T-helper 1 cell treated with Interleukin-12 subunit alpha and Interleukin-12 subunit beta and Interleukin-4 antibody, amounts not matched to agents 30 μg/mL and 1 μg/mL, for 36 hours (primary cell): ENCODE results near the gene KPNB1.

Source experiments
- H3K27ac Mint-ChIP-seq: one replicate; pipeline ENCODE4 v1.8.0; 2021; ENCODE audit warnings: mild to moderate bottlenecking, mixed read lengths
- H3K27me3 Mint-ChIP-seq: one replicate; pipeline ENCODE4 v1.8.0; 2021; ENCODE audit warnings: low read depth, mixed read lengths
- H3K36me3 Mint-ChIP-seq: one replicate; pipeline ENCODE4 v1.8.0; 2021; ENCODE audit warnings: low read depth, mixed read lengths
- H3K4me1 Mint-ChIP-seq: one replicate; pipeline ENCODE4 v1.8.0; 2021; ENCODE audit warnings: low read depth, mixed read lengths
- H3K4me3 Mint-ChIP-seq: one replicate; pipeline ENCODE4 v1.8.0; 2021; ENCODE audit warnings: mild to moderate bottlenecking, moderate library complexity, mixed read lengths
- H3K9me3 Mint-ChIP-seq: one replicate; pipeline ENCODE4 v1.8.0; 2021; ENCODE audit warnings: mixed read lengths

Gene KPNB1

GRCh38 chr17:47716375-47716774, 66.7 kb downstream of the KPNB1 start:
- Mint-ChIP-seq H3K36me3 (no peaks in the 10 kb centered on the region), H3K27ac (peak overlapping the region; percentile 45), H3K4me3 (no peak overlapping the region), H3K9me3 (no peaks in the 10 kb centered on the region), H3K27me3 (no peaks in the 10 kb centered on the region), H3K4me1 (peaks cover 79% of the 10 kb centered on the region)

- Mint-ChIP-seq H3K36me3 (no peaks in the 10 kb centered on the region), H3K27ac (peak overlapping the region; percentile 31), H3K4me1 (peaks cover 78% of the 10 kb centered on the region), H3K27me3 (no peaks in the 10 kb centered on the region), H3K9me3 (no peaks in the 10 kb centered on the region), H3K4me3 (peak overlapping the region; percentile 21)
Observed at GRCh38 chr17:47717261-47717697, 67.6 kb downstream of the KPNB1 start.

DNA sequence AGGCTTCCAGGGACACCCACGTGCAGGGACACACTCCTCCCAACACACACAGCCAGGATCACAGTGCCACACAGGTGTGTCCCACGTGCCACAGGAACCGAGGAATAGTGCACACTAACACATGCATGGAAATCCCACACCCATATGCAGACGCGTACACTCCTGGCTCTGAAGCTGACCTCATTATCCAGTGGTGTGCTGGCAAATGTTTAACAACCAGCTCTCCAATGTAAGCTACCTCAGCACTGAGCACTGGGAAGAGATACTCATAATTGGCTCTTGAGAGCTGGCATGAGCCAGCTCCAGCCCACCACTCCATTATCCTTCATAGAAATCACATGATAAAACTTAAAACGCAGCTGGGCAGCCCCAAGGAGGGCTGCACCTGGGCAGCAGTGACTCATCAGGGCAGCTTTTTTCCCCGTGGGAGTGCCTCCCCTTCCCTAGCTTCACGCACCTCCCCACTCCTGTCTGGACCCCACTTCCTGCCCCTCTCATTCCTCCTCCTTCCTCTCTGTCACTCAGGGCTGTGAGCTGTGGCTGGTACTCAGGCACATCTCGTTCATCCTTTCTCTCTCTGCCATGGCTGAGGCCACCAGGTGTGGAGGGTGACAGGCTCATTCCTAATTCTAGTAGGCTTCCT, 68.4 kb downstream of the KPNB1 start:
- H3K4me3 Mint-ChIP-seq: peak overlapping the region; percentile 74
- H3K27ac Mint-ChIP-seq: peak overlapping the region; percentile 87

GRCh38 chr17:47718634-47719405, 69.1 kb downstream of the KPNB1 start:
- H3K27ac Mint-ChIP-seq: peak overlapping the region; percentile 87
- H3K27me3 Mint-ChIP-seq: no peaks in the 10 kb centered on the region
- H3K36me3 Mint-ChIP-seq: no peaks in the 10 kb centered on the region
- peaks cover 73% of the 10 kb centered on the region for H3K4me1 Mint-ChIP-seq
- peak overlapping the region; percentile 74 for H3K4me3 Mint-ChIP-seq
- H3K9me3 Mint-ChIP-seq: no peaks in the 10 kb centered on the region

More for the DNA sequence above, 68.4 kb downstream of the KPNB1 start:
- no peaks in the 10 kb centered on the region for H3K36me3 Mint-ChIP-seq
- H3K9me3 Mint-ChIP-seq: no peaks in the 10 kb centered on the region
- peaks cover 75% of the 10 kb centered on the region for H3K4me1 Mint-ChIP-seq
- H3K27me3 Mint-ChIP-seq: no peaks in the 10 kb centered on the region

DNA sequence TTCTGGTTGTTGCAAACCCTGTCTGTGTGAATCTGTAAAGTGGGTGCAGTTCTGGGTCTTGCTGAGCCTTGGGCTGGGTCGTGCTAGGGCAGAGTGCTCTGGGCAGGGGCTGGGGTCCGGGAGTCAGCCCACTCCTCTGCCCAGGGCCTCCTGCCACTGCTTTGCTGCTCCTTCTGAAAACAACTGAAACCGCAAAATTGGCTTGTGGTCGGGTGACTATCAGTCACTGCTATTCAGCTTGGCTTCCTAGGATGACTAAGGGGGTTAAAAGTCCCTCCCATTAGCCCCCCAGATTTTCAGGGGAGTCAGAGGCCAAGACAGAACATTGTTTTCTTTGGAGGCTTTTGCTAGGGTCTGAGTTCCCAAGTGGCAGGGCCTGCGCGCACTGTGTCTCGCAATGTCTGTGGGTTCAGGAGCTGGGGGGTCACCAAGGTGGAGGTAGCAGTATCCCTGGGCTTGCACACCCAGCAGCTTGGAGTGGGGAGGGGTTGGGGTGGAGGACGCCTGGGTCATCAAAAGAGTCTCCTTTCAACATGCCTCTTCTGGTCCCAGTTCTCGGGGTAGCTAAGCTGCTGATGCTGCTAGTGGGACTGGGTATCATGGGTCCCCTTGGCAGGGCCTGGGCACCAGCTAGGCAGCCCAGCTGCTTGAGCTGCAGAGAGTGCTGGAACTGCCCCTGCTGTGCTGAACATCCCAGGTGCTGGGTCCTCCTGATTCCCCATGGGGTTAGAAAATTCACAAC, 69.9 kb downstream of the KPNB1 start:
- Mint-ChIP-seq H3K9me3 (no peaks in the 10 kb centered on the region), H3K27ac (peak overlapping the region; percentile 87), H3K27me3 (no peaks in the 10 kb centered on the region), H3K4me3 (peak overlapping the region; percentile 74), H3K36me3 (no peaks in the 10 kb centered on the region), H3K4me1 (peaks cover 69% of the 10 kb centered on the region)

DNA sequence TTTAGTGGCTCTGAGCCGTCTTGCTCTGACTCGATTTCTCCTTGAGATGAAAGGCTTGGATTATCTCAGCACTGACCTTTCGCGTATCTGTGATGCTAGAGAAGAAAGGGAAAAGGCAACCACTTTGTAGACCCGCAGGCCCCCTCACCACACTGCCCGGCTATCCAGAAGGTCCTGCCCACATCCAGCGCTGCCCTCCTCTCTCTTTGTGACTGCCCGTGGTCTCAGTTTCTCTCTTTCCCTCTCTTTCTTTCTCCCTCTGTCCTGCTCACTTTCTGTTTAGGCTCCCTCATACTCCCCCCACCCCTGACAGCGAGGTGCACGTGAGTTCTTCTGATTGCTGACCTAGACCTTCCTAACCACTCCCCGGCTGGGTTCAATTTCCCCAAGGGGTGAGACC, 70.5 kb downstream of the KPNB1 start:
- H3K36me3 Mint-ChIP-seq: no peaks in the 10 kb centered on the region
- peaks cover 72% of the 10 kb centered on the region for H3K4me1 Mint-ChIP-seq
- peak overlapping the region; percentile 74 for H3K4me3 Mint-ChIP-seq
- no peaks in the 10 kb centered on the region for H3K27me3 Mint-ChIP-seq
- no peaks in the 10 kb centered on the region for H3K9me3 Mint-ChIP-seq
- H3K27ac Mint-ChIP-seq: peak overlapping the region; percentile 87

GRCh38 chr17:47720754-47721533, 71.2 kb downstream of the KPNB1 start:
- peaks cover 71% of the 10 kb centered on the region for H3K4me1 Mint-ChIP-seq
- no peaks in the 10 kb centered on the region for H3K9me3 Mint-ChIP-seq
- H3K27me3 Mint-ChIP-seq: no peaks in the 10 kb centered on the region
- peak overlapping the region; percentile 74 for H3K4me3 Mint-ChIP-seq
- peak overlapping the region; percentile 87 for H3K27ac Mint-ChIP-seq
- H3K36me3 Mint-ChIP-seq: no peaks in the 10 kb centered on the region

GRCh38 chr17:47721725-47722124, 72.0 kb downstream of the KPNB1 start:
- Mint-ChIP-seq H3K27me3 (no peaks in the 10 kb centered on the region), H3K4me3 (peak overlapping the region; percentile 74), H3K9me3 (no peaks in the 10 kb centered on the region), H3K36me3 (no peaks in the 10 kb centered on the region), H3K4me1 (peaks cover 72% of the 10 kb centered on the region), H3K27ac (peak overlapping the region; percentile 87)

DNA sequence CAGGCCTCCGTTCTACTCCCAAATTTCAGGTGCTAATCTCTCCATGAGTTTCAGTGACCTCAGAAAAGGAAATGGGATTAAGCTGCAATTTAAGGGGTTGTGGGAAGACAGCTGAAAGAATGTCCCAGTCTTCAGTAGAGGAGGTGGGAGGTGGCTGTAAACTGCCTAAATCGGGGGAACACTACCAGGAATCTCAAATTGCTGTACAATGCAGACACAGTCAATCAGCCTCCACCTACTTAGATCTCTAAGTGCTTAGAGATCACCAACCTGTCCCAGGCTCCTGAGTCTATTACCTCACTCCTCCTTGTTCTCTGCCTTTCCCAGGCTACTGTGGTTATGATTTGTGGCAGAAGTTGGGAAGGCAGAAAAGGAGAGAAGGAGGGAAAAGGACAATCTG, 75.0 kb downstream of the KPNB1 start:
- peak overlapping the region; percentile 7 for H3K4me3 Mint-ChIP-seq
- H3K9me3 Mint-ChIP-seq: no peaks in the 10 kb centered on the region
- peak overlapping the region; percentile 6 for H3K27ac Mint-ChIP-seq
- H3K4me1 Mint-ChIP-seq: peaks cover 69% of the 10 kb centered on the region
- H3K27me3 Mint-ChIP-seq: no peaks in the 10 kb centered on the region
- H3K36me3 Mint-ChIP-seq: no peaks in the 10 kb centered on the region

DNA sequence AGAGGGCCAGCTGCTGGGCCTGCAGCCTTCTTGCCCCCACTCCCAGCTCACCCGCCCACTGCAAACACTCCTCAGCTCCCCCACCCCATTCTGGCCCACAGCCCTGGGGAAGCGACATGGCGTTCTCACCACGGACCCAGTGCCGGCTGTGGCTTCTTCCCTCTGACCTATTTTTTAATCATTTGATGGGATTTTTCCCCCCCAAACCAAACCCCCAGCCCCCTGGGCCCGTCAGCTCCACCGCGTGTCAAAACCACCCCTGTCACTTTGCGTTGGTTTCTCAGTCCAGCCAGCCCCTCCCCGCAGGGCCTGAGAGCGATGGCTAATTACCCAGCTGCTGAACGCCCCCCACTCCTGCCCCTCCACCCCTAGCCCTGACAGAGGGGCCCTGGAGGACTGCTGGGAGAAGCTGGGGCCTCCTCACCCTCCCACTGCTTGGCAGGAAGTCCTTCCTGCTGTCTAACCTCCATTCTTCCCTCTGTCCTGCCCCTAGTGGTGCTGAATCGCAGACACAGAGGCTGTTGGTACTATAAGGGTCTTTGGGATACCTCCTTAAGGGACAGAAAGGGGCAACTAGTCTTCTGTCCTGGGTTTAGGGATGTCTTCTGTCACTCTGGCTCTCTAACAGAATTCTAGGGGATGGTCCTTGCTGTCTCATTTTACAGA, 75.9 kb downstream of the KPNB1 start:
- Mint-ChIP-seq H3K4me1 (peaks cover 67% of the 10 kb centered on the region), H3K27me3 (no peaks in the 10 kb centered on the region), H3K4me3 (no peak overlapping the region), H3K36me3 (no peaks in the 10 kb centered on the region), H3K9me3 (no peaks in the 10 kb centered on the region), H3K27ac (peak overlapping the region; percentile 41)

DNA sequence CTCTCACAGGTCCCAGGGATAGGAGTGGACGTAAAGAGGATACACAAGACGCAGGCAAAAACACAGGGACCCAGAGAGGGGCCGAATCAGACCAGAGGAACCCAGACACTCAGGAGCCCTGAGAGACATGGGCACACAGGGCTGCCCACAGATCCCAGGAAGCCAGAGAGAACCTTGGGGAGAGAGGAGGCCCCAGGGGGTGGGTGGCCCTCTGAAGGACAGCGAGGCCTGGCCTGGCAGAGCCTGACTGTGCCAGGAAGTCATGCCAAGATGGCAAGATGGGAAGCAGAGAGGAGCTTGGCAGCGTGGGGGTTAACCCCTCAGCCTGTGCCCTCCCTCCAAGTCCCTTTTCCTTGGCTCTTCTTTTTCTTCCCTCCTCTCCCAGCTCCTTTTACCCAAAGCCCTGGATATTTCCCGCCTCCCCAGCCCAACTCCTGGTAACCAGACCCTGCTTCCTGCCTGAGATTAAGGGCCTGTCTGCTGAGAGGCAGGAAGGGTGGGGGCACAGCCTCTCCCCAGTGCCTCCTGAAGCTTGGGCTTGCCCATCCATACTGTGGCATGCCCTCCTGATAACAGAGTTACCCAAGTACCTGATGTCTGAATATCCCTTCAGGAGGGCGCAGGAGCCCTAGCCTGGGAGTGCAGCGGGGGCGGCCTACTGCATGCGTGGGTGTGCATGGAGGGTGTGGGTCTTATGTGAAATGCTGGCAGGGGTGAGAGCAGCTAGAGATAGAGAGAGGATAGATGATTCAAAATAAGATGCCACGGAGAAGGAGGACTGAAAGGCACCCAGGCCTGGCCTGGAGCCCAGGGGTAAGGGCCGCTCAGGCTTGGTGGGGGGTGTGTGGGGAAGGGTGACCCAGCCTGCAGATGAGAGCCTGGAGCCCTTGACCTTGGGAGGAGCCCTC, 77.3 kb downstream of the KPNB1 start:
- peaks cover 65% of the 10 kb centered on the region for H3K4me1 Mint-ChIP-seq
- no peaks in the 10 kb centered on the region for H3K27me3 Mint-ChIP-seq
- no peaks in the 10 kb centered on the region for H3K36me3 Mint-ChIP-seq
- H3K9me3 Mint-ChIP-seq: no peaks in the 10 kb centered on the region
- peak overlapping the region; percentile 50 for H3K27ac Mint-ChIP-seq
- H3K4me3 Mint-ChIP-seq: peak overlapping the region; percentile 9

GRCh38 chr17:47727704-47728036, 78.0 kb downstream of the KPNB1 start:
- H3K9me3 Mint-ChIP-seq: no peaks in the 10 kb centered on the region
- no peaks in the 10 kb centered on the region for H3K36me3 Mint-ChIP-seq
- no peak overlapping the region for H3K4me3 Mint-ChIP-seq
- no peaks in the 10 kb centered on the region for H3K27me3 Mint-ChIP-seq
- H3K27ac Mint-ChIP-seq: no peak overlapping the region
- H3K4me1 Mint-ChIP-seq: peaks cover 72% of the 10 kb centered on the region

GRCh38 chr17:47728214-47728877, 78.6 kb downstream of the KPNB1 start:
- H3K9me3 Mint-ChIP-seq: no peaks in the 10 kb centered on the region
- H3K4me1 Mint-ChIP-seq: peaks cover 75% of the 10 kb centered on the region
- no peaks in the 10 kb centered on the region for H3K36me3 Mint-ChIP-seq
- no peak overlapping the region for H3K4me3 Mint-ChIP-seq
- H3K27ac Mint-ChIP-seq: peak overlapping the region; percentile 77
- H3K27me3 Mint-ChIP-seq: no peaks in the 10 kb centered on the region
